Ishikawa (cell line): ENCODE measurements around the gene SLC6A13.

Source experiments
- CEBPB ChIP-seq: IDR thresholded peaks from 2 replicates; pipeline ENCODE4 v1.6.1; 2012
- EP300 ChIP-seq: IDR thresholded peaks from 2 replicates; pipeline ENCODE4 v1.6.1; 2012; ENCODE audit warnings: borderline replicate concordance
- FOXM1 ChIP-seq: IDR thresholded peaks from 2 replicates; pipeline ENCODE4 v1.6.1; 2012; ENCODE audit warnings: low read depth, borderline replicate concordance
- NFIC ChIP-seq: IDR thresholded peaks from 2 replicates; pipeline ENCODE4 v1.6.1; 2012
- RAD21 ChIP-seq: IDR thresholded peaks from 2 replicates; pipeline ENCODE4 v1.6.1; 2012; ENCODE audit warnings: low read depth
- REST ChIP-seq: IDR thresholded peaks from 2 replicates; pipeline ENCODE4 v1.6.1; 2012; ENCODE audit warnings: low read depth, mild to moderate bottlenecking
- TAF1 ChIP-seq: IDR thresholded peaks from 2 replicates; pipeline ENCODE4 v1.6.1; 2012; ENCODE audit warnings: low read depth, mild to moderate bottlenecking
- TCF12 ChIP-seq: IDR thresholded peaks from 2 replicates; pipeline ENCODE4 v1.6.1; 2012; ENCODE audit warnings: low read depth
- TEAD4 ChIP-seq: IDR thresholded peaks from 2 replicates; pipeline ENCODE4 v1.6.1; 2012
- USF1 ChIP-seq: IDR thresholded peaks from 2 replicates; pipeline ENCODE4 v1.6.1; 2012
- YY1 ChIP-seq: IDR thresholded peaks from 2 replicates; pipeline ENCODE4 v1.6.1; 2012; ENCODE audit warnings: low read depth
- TF ChIP-seq, protein P1 (sequence below): IDR thresholded peaks from 2 replicates; pipeline ENCODE4 v1.6.1; 2012

- TF ChIP-seq TCF12 = no peak
- no peak for TF ChIP-seq USF1
- no peak for TF ChIP-seq TAF1
- no peak for TF ChIP-seq EP300
- TF ChIP-seq, protein P1, sequence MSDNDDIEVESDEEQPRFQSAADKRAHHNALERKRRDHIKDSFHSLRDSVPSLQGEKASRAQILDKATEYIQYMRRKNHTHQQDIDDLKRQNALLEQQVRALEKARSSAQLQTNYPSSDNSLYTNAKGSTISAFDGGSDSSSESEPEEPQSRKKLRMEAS = no peak
- no peak for TF ChIP-seq YY1
- TF ChIP-seq FOXM1 = no peak
- TF ChIP-seq RAD21 = no peak
- no peak for TF ChIP-seq CEBPB
- TF ChIP-seq NFIC = no peak
- TF ChIP-seq TEAD4 = no peak
- TF ChIP-seq REST = no peak
These were observed 67.5 kb downstream of the SLC6A13 start for GRCh38 chr12:195156-195555.
